ENCODE results near the gene SLIT3.

The SLIT3 gene

DNA sequence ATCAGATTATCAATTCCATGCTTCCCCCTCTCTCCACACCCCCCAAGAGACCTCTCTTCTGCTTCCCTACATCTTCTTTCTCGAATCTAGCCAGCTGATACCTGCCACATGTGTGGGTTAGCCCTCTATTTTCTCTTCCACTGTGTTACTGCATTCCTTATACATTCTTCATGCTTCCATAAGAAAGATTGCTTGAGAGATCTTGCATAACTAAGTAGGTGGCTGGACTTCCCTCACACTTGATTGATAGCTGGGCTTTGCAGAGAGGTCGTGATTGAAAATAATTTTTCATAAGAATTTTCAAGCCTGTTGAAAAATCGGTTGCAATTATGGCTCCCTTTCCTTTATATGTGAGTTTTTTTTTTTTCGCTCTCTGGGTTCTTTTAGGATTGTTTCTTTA, 688.8 kb downstream of the SLIT3 start:
- Histone ChIP-seq H3K4me3 (ENCODE audit: low read length) (no peak overlapping the region), H3K9me3 (ENCODE audit: insufficient read depth, low read length) (no peaks in the 10 kb centered on the region)
- TF ChIP-seq EZH2phosphoT487 (IDR thresholded peaks at IDR 0.05; ENCODE audit: low read depth), result no peak
- TF ChIP-seq, protein P1, sequence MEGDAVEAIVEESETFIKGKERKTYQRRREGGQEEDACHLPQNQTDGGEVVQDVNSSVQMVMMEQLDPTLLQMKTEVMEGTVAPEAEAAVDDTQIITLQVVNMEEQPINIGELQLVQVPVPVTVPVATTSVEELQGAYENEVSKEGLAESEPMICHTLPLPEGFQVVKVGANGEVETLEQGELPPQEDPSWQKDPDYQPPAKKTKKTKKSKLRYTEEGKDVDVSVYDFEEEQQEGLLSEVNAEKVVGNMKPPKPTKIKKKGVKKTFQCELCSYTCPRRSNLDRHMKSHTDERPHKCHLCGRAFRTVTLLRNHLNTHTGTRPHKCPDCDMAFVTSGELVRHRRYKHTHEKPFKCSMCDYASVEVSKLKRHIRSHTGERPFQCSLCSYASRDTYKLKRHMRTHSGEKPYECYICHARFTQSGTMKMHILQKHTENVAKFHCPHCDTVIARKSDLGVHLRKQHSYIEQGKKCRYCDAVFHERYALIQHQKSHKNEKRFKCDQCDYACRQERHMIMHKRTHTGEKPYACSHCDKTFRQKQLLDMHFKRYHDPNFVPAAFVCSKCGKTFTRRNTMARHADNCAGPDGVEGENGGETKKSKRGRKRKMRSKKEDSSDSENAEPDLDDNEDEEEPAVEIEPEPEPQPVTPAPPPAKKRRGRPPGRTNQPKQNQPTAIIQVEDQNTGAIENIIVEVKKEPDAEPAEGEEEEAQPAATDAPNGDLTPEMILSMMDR (IDR thresholded peaks at IDR 0.05; ENCODE audit: low read depth, low read length), result no peak

More for the DNA sequence above, 688.8 kb downstream of the SLIT3 start:
- H3K79me2 ChIP-seq (ENCODE audit: low read length), result no peaks in the 10 kb centered on the region
- H3K36me3 ChIP-seq (replicated peaks; ENCODE audit: low read depth, low read length), result no peaks in the 10 kb centered on the region
- peaks cover 5% of the 10 kb centered on the region; the same call in 1 of the 2 replicates for H3K27me3 ChIP-seq (ENCODE audit: low read depth, low read length)
- H3K27ac ChIP-seq (ENCODE audit: low read length), result no peak overlapping the region
- no peaks in the 10 kb centered on the region for H4K20me1 ChIP-seq (ENCODE audit: insufficient read depth, low read length)
- H3K9ac ChIP-seq (ENCODE audit: low read length), result no peak overlapping the region
- no peak overlapping the region for H2AFZ ChIP-seq (ENCODE audit: low read depth, low read length)
- peaks cover 4% of the 10 kb centered on the region; the same call in 1 of the 2 replicates for H3K4me1 ChIP-seq (ENCODE audit: low read length)
- H3K4me2 ChIP-seq (ENCODE audit: low read length), result no peak overlapping the region
